Measurements from ENCODE around the gene TYMP.

TYMP gene

GRCh38 chr22:50482107-50483074 is 47.4 kb downstream of the TYMP start:
- DNase-seq = no peak

GRCh38 chr22:50481440-50482106 is 48.2 kb downstream of the TYMP start, which contains the start of gene ADM2:
ADM2 (plus strand) TSS chr22:50481543; CDS start chr22:50481848, 305 bp downstream.
- peak; percentile 70 for DNase-seq

GRCh38 chr22:50481045-50481439 is 48.8 kb downstream of the TYMP start:
- no peak for DNase-seq

- no peak for DNase-seq
These were observed 50.1 kb downstream of the TYMP start for GRCh38 chr22:50479721-50480120.

- no peak for DNase-seq
These were observed 51.9 kb downstream of the TYMP start for GRCh38 chr22:50477923-50478322.

- no peak for DNase-seq
These were observed 52.9 kb downstream of the TYMP start for GRCh38 chr22:50476868-50477267.
